Type B pancreatic cell (in vitro differentiated cells): ENCODE data around the gene ALKBH5. TPM values are rescaled to one million over a fixed set of nuclear protein-coding genes. Genes with fewer than 3 reads are reported as not detected.

Experiments
- DNase-seq: peaks from one replicate; pipeline ENCODE4 v3.0.0; 2021; ENCODE audit warnings: mixed read lengths; ENCODE audit not compliant: unreplicated experiment; ENCODE audit errors: extremely low spot score
- H3K27ac Mint-ChIP-seq: 2 replicates; pipeline ENCODE4 v1.8.0; 2021; ENCODE audit warnings: mild to moderate bottlenecking, mixed read lengths
- H3K27me3 Mint-ChIP-seq: 2 replicates; pipeline ENCODE4 v1.8.0; 2021; ENCODE audit warnings: mixed read lengths
- H3K36me3 Mint-ChIP-seq: 2 replicates; pipeline ENCODE4 v1.8.0; 2021; ENCODE audit warnings: mixed read lengths
- H3K4me1 Mint-ChIP-seq: one replicate; pipeline ENCODE4 v1.8.0; 2021; ENCODE audit warnings: mixed read lengths; ENCODE audit not compliant: unreplicated experiment
- H3K4me3 Mint-ChIP-seq: 2 replicates; pipeline ENCODE4 v1.8.0; 2021; ENCODE audit warnings: mild to moderate bottlenecking, mixed read lengths
- H3K9me3 Mint-ChIP-seq: 2 replicates; pipeline ENCODE4 v1.8.0; 2021; ENCODE audit warnings: mixed read lengths
- total RNA-seq: library from RNA; stranded (reverse); gene quantifications from 2 replicates; pipeline ENCODE4 v1.2.1, GENCODE V29; 2021; ENCODE audit warnings: low replicate concordance
- TF ChIP-seq, protein P1 (sequence below): fragments of 200-600 bp; sonication (generic); conservative IDR thresholded peaks from 2 replicates; pipeline ENCODE4 v1.5.0; 2021; ENCODE audit warnings: antibody characterized with exemption, mild to moderate bottlenecking

ALKBH5 gene
- total RNA-seq, 1 donor from 2014 or later: 88.8 TPM

- peaks cover 9% of the 10 kb centered on the region for H3K4me1 Mint-ChIP-seq
- H3K4me3 Mint-ChIP-seq: no peak overlapping the region
- peak overlapping the region; percentile 39 for H3K27ac Mint-ChIP-seq
- H3K9me3 Mint-ChIP-seq: no peaks in the 10 kb centered on the region
- TF ChIP-seq, protein P1, sequence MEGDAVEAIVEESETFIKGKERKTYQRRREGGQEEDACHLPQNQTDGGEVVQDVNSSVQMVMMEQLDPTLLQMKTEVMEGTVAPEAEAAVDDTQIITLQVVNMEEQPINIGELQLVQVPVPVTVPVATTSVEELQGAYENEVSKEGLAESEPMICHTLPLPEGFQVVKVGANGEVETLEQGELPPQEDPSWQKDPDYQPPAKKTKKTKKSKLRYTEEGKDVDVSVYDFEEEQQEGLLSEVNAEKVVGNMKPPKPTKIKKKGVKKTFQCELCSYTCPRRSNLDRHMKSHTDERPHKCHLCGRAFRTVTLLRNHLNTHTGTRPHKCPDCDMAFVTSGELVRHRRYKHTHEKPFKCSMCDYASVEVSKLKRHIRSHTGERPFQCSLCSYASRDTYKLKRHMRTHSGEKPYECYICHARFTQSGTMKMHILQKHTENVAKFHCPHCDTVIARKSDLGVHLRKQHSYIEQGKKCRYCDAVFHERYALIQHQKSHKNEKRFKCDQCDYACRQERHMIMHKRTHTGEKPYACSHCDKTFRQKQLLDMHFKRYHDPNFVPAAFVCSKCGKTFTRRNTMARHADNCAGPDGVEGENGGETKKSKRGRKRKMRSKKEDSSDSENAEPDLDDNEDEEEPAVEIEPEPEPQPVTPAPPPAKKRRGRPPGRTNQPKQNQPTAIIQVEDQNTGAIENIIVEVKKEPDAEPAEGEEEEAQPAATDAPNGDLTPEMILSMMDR: no peak
- no peaks in the 10 kb centered on the region for H3K36me3 Mint-ChIP-seq
- H3K27me3 Mint-ChIP-seq: no peaks in the 10 kb centered on the region
- no peak for DNase-seq
Measured at GRCh38 chr17:18139949-18140348, 43.7 kb upstream of the ALKBH5 start.

DNA sequence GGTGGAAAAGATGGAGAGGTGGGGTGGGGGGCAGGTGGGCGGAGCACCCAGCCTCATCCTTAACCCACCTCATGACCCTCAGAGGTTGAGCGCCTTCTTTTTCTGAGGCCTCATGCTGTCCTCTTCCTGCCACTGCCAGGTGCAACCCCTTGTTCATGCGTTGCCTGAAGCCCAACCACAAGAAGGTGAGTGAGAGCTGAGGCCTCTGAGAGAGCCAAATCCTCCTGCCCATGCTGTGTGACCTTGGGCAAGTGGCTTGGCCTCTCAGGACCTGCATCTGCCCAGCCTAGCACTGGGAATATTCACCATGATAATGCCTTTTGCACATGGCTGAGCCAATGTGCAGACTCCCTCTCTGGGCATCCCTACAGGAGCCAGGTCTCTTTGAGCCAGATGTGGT is 43.0 kb upstream of the ALKBH5 start:
- Mint-ChIP-seq H3K27ac (no peak overlapping the region), H3K4me3 (no peak overlapping the region), H3K36me3 (no peaks in the 10 kb centered on the region), H3K27me3 (no peaks in the 10 kb centered on the region), H3K4me1 (peaks cover 9% of the 10 kb centered on the region), H3K9me3 (no peaks in the 10 kb centered on the region)
- TF ChIP-seq, protein P1: no peak
- DNase-seq: no peak

DNA sequence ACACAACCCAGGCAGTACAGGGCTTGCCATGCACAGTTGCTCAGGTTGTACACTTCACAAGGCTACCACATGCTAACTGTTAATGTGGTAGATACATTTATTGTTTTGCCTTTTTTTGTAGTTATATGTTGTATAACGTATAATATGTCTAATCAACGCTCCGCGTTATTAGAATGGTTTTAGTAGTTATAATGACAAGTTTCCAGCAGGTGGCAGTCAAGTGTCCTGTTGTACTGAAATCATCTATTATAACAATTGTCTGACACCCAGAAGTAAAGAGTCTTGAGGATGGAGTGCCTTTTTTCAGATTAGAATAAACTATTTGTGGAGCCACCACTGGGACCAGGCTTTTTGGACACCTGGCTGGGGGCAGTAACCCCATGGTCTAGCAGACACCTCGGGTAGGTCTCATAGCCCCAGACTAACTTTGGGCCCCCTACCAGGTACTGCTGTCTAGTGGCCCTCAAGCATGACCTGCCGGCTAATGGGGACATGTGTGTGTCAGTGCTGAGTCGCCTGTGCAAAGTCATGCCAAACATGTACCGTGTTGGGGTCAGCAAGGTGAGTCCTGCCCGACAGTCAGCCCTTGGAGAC is 42.3 kb upstream of the ALKBH5 start:
- Mint-ChIP-seq H3K27ac (no peak overlapping the region), H3K36me3 (no peaks in the 10 kb centered on the region), H3K4me1 (peaks cover 9% of the 10 kb centered on the region), H3K27me3 (no peaks in the 10 kb centered on the region), H3K4me3 (no peak overlapping the region), H3K9me3 (no peaks in the 10 kb centered on the region)
- no peak for DNase-seq
- TF ChIP-seq, protein P1: peak; percentile 83

- no peaks in the 10 kb centered on the region for H3K36me3 Mint-ChIP-seq
- TF ChIP-seq, protein P1: no peak
- peaks cover 9% of the 10 kb centered on the region for H3K4me1 Mint-ChIP-seq
- H3K9me3 Mint-ChIP-seq: no peaks in the 10 kb centered on the region
- DNase-seq: no peak
- no peak overlapping the region for H3K4me3 Mint-ChIP-seq
- H3K27me3 Mint-ChIP-seq: no peaks in the 10 kb centered on the region
- H3K27ac Mint-ChIP-seq: no peak overlapping the region
Measured at GRCh38 chr17:18142417-18142816, 41.2 kb upstream of the ALKBH5 start.

DNA sequence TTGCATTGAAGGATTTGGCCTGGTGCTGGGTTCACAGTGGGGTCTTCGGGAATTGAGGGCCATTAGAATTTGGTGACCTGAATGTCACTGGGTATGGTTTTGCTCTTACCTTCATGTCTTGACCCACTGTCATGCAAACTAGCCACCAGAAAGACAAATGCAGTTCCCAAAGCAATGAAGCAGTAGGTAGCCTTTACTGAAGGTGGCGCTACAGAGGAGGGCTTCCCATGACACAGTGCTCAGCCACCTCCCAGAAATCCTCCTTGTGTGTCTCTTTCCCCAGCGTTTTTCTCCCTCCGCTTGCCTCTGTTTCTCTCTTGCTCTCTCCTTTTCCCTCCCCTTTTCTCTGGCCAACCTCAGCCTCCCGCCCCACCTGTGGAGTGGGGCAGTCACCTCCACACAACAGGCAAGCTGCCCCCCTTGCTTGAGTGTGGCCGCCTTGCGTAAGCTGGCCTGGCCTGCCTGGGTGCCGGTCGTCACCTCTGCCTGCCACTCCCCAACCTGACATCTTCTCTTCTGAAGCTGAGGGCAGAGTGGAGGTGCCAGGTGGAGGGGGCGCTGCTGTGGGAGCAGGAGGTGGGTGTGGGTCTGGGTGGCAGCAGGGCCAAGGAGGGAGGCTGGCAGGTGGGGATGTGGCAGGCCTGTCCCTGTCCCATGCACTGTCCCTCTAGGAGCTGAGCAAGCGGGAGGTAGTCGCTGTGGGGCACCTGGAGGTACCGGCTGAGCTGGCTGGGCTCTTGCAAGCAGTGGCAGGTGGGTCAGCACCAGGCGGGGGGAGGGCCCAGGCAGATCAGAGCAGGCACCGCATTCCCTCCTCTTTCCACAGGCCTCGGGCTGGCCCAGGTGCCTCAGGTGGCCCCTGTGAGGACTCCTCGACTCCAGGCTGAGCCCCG is 40.3 kb upstream of the ALKBH5 start:
- Mint-ChIP-seq H3K36me3 (no peaks in the 10 kb centered on the region), H3K9me3 (no peaks in the 10 kb centered on the region), H3K4me1 (peaks cover 9% of the 10 kb centered on the region), H3K27ac (no peak overlapping the region), H3K27me3 (no peaks in the 10 kb centered on the region), H3K4me3 (no peak overlapping the region)
- DNase-seq: no peak
- TF ChIP-seq, protein P1: peak; percentile 55
